GM21360 (cell line): ENCODE results near the gene DES.

Experiments
- ATAC-seq: cut with Tn5 transposase; IDR thresholded peaks from one replicate; pipeline ENCODE4 v1.9.1; 2021; ENCODE audit warnings: mild to moderate bottlenecking, moderate library complexity; ENCODE audit not compliant: unreplicated experiment

Gene DES

GRCh38 chr2:219437690-219438206, 19.6 kb downstream of the DES start:
- ATAC-seq, result no peak

- ATAC-seq, result no peak
Observed at GRCh38 chr2:219438453-219438852, 20.3 kb downstream of the DES start.

DNA sequence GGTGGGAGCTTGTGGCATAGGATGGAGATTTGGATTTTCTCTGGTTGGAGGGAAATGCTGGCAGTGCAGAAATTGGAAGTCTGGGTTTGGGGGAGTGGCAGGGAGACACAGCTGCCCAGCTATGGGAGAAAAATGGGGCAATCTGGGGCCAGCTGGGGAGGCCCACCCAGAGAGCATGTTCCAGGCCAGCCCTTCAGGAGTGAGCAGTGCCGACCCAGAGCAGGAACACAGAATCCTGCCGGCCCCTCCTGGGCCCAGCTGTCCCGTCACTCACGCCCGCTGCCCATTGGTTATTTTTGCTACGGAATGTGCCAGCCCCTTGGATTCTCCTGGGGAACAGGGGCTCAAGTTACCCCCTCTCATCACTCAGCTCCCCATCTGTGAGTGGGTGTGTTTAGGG, 21.3 kb downstream of the DES start:
- no peak for ATAC-seq

DNA sequence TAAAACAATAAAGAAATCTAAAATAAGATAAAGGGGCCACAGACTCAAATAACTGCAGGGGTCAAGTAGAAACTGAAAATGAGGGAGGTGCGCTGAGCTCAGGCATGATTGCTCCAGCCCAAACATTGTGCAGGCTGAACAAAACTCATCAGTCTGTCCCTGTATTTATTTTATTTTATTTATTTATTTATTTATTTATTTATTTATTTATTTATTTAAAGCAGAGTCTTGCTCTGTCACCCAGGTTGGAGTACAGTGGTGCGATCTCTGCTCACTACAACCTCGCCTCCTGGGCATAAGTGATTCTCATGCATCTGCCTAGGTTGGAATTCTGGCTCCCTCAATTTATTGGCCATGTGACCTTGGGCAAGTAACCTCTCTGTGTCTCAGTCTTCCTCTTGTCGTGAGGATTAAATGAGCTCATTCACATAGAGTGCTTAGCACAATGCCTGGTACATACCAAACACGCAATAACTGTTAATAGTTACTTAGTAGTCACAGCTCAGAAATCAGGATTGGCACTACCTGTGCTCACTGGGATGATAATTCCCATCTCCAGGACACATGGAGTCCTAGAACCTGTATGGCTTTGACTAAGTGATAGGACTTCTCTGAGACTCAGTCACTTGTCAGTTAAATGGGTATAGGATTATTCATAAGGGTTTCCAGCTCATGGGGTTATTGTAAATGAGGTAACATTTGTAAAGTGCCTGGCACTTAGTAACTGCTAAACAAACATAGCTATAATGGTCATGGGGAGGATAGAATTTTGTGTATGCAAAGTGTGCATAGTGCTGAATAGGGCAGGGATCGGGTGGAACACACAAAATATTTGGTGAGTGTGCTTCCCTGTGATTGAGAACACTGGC, 22.4 kb downstream of the DES start:
- ATAC-seq, result no peak

DNA sequence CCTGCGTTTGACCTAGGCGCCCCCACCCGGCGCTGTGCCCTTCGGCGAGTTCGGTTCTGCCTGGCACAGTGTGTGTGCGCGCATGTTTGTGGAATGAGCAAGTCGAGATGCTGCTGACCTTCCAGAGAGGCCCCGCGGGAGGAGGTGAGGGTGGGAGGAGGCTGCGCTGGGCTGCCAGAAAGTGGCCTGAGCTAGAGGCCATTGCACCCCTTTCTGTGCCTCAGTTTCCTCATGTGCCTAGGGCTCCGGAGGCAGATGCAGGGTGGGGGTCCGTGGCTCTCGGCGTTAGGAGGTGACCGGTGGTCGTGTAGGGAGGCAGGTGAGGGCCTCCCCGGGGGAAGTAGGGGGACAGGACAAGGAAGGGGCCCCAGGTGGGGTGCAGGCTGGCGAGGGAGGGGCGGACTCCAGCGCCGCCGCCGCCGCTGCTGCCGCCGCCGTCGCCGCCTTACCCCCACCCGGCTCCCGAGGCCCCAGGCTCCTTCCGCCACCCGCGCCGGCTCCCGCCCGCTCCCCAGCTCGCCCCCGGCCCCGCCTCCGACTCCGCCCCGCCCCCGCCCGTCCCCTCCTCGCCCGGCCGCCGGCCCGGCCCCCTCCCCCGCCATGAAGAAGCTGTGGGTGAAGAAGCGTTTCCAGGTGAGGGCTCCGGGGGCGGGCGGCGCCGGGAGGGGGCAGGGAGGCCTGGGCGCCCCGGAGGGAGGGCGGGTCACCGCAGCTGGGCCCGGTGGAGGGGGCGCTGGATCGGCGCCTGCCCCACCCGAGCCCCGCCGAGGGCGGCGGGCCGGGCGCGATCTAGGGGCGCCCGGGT, 23.5 kb downstream of the DES start:
- ATAC-seq, result no peak

DNA sequence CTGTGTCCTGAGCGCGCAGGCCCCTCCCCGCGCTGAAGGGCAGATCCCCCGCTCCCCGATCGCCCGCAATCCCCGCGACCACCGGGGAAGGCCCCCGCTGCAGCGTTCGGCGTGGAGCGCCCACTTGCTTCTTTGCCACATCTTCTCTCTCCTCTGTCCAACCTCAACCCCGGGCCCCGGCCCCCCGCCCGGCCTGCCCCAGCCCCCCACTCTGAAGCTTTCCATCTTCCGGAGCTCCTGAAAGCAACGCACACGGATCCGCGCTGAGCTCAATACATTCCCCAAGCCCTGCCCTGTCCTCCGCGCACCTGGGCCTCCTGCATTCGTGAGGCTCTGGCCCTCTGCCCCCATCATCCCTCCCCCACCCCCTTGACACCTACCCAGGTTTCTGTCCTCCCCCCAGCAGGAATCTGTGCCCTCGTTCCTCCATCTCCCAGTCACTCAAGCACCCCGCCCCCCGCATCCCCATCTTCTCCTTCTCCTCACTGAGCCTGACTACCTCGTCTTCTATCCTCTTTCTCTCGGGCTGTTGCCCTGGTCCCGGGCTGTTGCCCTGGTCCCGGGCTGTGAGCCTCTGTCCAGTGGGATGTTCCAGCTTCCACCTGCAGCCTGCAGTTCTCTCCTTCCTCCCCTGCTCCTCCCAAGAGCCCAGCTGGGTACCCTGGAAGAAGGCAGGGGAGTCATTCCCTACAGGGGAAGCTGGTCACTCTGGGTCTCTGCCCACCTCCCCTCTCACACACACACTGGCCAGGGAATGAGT, 24.3 kb downstream of the DES start:
- ATAC-seq, result no peak

GRCh38 chr2:219443016-219443696, 25.0 kb downstream of the DES start:
- ATAC-seq, result no peak

DNA sequence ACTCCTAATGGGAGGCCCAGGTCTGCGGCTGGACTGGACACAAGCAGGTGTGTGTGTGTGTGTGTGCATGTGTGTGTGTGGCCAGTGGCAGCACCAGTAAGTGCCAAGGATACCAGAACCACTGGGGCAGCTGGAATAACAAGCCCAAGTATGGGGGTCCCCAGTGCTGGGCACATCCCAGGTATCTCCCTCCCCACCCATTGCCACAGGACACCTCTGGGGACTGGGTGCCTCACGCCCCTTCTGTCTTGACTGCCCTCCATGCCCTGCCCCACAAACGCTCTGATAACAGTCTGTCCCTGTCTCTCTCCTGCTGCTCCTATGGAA, 25.5 kb downstream of the DES start:
- no peak for ATAC-seq

DNA sequence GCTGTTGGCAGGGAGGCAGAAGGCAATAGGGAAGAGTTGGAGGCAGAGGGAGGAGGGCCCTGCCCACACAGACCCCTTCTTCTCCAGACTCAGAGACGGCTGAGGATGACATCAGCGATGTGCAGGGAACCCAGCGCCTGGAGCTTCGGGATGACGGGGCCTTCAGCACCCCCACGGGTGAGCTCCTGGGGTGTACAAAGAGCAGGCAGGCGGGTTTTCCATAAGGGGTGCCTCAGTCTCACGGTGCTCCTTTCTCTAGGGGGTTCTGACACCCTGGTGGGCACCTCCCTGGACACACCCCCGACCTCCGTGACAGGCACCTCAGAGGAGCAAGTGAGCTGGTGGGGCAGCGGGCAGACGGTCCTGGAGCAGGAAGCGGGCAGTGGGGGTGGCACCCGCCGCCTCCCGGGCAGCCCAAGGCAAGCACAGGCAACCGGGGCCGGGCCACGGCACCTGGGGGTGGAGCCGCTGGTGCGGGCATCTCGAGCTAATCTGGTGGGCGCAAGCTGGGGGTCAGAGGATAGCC, 26.5 kb downstream of the DES start:
- no peak for ATAC-seq

DNA sequence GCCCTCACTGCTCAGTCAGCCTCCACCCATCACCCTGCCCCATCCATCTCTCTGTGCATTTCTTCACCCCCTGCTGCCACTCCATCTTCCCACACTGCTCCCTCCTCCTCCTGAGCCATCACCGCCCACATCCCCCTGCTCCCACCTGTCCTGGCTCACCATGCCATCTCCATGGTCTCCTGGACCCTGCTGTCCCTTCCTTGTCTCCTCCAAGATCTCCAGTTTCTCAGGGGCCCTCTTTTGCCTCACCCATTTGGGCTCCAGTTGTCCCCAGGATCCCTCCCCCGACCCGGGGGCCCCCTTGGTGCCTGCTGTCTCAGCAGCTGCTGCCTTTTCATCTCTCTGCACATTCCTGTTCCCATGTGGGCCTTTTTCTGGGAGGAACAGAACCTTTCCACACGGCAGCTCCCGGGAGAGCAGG, 27.1 kb downstream of the DES start:
- ATAC-seq, result no peak

DNA sequence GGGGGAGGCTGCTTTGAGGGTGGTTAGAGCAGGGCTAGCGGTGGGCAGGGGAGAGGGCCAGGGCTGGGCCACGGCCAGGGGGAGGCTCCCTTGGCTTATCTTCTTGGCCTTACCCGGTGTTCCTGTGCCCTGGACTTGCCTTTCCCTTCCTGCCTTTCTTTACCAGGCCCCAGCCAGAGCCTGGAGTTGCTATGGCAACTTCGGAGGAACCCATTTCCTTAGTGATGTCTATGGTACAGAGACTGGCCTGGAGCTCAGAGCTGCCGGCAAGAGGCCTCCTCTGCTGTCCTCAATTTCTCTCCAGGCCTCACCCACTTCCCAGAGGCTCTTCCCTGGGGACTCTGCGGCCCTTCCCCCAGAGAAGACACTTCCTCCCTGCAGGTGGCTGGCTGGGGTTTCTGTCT, 27.9 kb downstream of the DES start:
- no peak for ATAC-seq

- no peak for ATAC-seq
Observed at GRCh38 chr2:219446689-219447088, 28.5 kb downstream of the DES start.

DNA sequence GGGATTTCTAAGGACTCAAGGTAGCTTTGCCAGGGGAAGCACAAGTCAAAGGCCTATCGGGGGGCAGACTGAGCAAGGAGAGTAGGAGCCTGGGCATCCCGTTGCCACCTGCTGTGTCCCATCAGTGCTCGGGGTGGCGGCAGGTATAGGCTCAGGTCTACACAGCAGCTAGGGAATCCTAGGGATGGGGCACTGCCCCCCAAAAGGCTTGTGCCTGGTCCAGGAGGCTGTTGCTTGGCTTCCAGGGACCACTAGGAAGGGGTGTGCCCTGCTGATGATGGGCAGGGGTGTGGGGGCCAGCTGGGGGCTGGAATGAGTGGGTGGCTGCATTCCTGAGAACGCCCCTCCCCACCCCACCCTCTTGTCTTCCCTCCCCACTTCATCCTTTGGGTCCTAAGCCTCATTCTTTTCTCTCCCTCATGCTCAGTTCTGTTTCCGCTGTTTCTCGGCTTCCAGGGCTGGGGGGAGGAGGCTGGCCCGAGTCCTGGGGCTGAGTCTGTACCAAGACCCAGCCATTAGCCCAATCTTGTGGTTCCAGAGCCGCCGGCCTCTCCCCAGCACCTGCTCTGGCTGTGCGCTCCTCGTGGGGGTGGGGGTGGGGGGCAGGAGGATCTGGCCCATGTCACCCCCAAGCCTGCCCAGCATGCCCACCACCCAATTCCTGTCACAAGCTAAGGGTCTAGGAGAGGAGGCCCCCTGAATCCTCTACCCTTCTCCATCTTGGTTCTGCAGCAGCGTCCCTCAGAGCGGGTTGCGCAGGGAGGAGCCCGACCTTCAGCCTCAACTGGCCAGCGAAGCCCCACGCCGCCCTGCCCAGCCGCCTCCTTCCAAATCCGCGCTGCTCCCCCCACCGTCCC, 29.3 kb downstream of the DES start:
- ATAC-seq, result no peak

- no peak for ATAC-seq
Observed at GRCh38 chr2:219448099-219448775, 30.1 kb downstream of the DES start.

DNA sequence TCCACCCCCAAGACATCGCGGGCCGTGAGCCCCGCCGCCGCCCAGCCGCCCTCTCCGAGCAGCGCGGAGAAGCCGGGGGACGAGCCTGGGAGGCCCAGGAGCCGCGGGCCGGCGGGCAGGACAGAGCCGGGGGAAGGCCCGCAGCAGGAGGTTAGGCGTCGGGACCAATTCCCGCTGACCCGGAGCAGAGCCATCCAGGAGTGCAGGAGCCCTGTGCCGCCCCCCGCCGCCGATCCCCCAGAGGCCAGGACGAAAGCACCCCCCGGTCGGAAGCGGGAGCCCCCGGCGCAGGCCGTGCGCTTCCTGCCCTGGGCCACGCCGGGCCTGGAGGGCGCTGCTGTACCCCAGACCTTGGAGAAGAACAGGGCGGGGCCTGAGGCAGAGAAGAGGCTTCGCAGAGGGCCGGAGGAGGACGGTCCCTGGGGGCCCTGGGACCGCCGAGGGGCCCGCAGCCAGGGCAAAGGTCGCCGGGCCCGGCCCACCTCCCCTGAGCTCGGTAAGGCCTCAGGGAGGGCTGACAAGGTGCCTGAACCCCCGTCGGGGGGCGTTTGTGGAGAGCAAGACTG, 30.7 kb downstream of the DES start:
- ATAC-seq, result no peak

- ATAC-seq, result no peak
Observed at GRCh38 chr2:219449609-219450008, 31.4 kb downstream of the DES start.

- no peak for ATAC-seq
Observed at GRCh38 chr2:219451661-219452360, 33.6 kb downstream of the DES start.
